ENCODE results near the gene GMPPA.

DNA sequence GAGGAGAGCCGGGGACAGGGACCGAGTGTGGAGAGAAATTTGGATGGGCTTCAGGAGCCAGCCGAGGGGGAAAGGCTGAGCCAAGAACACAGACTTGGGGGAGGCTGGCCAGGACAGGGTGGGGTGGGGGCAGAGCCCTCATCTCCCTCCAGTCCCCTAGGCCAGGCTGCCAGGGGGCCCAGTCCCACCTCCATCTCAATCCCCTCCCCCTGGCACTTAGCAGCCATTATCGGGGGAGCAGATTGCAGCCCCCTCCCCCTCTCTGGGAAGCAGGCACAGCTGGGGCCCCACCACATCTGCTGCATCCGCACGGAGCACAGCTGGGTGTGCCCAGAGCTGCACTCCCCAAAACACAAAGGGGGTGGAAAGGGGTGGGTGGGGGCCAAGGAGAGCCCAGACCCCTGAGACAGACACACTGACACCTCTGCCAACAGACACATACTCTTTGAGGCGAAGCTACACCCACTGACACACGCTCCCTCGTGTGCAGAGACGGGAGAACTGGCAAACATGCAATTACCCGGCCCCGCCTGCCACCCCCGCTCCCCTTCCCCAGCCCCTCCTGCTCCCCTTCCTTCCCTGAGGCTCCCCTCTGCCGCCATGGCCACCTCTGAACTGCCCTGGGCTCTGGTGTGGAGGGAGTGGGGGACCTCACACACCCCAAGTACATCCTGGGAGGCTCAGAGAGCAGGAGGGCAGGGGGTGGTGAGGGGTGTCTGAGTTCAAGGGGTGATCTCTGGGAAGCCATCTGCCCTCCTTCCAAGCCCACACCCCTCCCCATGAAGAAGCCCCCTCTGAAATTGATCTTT, 10.5 kb downstream of the GMPPA start:
- TF ChIP-seq, protein P1, sequence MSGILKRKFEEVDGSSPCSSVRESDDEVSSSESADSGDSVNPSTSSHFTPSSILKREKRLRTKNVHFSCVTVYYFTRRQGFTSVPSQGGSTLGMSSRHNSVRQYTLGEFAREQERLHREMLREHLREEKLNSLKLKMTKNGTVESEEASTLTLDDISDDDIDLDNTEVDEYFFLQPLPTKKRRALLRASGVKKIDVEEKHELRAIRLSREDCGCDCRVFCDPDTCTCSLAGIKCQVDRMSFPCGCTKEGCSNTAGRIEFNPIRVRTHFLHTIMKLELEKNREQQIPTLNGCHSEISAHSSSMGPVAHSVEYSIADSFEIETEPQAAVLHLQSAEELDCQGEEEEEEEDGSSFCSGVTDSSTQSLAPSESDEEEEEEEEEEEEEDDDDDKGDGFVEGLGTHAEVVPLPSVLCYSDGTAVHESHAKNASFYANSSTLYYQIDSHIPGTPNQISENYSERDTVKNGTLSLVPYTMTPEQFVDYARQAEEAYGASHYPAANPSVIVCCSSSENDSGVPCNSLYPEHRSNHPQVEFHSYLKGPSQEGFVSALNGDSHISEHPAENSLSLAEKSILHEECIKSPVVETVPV (CRISPR knock-in tag; IDR thresholded peaks at IDR 0.05): no peak
- TF ChIP-seq ZFP3 (CRISPR knock-in tag; IDR thresholded peaks at IDR 0.05) (no peak), TCF4 (CRISPR knock-in tag; IDR thresholded peaks at IDR 0.05; ENCODE audit: borderline replicate concordance) (no peak), BACH2 (CRISPR knock-in tag; IDR thresholded peaks at IDR 0.05; ENCODE audit: borderline replicate concordance) (no peak), ZFP30 (CRISPR knock-in tag; IDR thresholded peaks at IDR 0.05) (no peak), TOX (CRISPR knock-in tag; IDR thresholded peaks at IDR 0.05; ENCODE audit: borderline replicate concordance) (no peak), ZNF8 (CRISPR knock-in tag; IDR thresholded peaks at IDR 0.05) (no peak), ARNTL (CRISPR knock-in tag; IDR thresholded peaks at IDR 0.05; ENCODE audit: borderline replicate concordance, low read depth) (no peak), RARB (CRISPR knock-in tag; IDR thresholded peaks at IDR 0.05) (no peak)
- TF ChIP-seq, protein P2, sequence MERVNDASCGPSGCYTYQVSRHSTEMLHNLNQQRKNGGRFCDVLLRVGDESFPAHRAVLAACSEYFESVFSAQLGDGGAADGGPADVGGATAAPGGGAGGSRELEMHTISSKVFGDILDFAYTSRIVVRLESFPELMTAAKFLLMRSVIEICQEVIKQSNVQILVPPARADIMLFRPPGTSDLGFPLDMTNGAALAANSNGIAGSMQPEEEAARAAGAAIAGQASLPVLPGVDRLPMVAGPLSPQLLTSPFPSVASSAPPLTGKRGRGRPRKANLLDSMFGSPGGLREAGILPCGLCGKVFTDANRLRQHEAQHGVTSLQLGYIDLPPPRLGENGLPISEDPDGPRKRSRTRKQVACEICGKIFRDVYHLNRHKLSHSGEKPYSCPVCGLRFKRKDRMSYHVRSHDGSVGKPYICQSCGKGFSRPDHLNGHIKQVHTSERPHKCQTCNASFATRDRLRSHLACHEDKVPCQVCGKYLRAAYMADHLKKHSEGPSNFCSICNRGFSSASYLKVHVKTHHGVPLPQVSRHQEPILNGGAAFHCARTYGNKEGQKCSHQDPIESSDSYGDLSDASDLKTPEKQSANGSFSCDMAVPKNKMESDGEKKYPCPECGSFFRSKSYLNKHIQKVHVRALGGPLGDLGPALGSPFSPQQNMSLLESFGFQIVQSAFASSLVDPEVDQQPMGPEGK (CRISPR knock-in tag; IDR thresholded peaks at IDR 0.05; ENCODE audit: borderline replicate concordance): no peak
- TF ChIP-seq, protein P3, sequence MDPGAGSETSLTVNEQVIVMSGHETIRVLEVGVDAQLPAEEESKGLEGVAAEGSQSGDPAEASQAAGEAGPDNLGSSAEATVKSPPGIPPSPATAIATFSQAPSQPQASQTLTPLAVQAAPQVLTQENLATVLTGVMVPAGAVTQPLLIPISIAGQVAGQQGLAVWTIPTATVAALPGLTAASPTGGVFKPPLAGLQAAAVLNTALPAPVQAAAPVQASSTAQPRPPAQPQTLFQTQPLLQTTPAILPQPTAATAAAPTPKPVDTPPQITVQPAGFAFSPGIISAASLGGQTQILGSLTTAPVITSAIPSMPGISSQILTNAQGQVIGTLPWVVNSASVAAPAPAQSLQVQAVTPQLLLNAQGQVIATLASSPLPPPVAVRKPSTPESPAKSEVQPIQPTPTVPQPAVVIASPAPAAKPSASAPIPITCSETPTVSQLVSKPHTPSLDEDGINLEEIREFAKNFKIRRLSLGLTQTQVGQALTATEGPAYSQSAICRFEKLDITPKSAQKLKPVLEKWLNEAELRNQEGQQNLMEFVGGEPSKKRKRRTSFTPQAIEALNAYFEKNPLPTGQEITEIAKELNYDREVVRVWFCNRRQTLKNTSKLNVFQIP (CRISPR knock-in tag; IDR thresholded peaks at IDR 0.05; ENCODE audit: borderline replicate concordance, low read depth): no peak
- TF ChIP-seq, protein P4, sequence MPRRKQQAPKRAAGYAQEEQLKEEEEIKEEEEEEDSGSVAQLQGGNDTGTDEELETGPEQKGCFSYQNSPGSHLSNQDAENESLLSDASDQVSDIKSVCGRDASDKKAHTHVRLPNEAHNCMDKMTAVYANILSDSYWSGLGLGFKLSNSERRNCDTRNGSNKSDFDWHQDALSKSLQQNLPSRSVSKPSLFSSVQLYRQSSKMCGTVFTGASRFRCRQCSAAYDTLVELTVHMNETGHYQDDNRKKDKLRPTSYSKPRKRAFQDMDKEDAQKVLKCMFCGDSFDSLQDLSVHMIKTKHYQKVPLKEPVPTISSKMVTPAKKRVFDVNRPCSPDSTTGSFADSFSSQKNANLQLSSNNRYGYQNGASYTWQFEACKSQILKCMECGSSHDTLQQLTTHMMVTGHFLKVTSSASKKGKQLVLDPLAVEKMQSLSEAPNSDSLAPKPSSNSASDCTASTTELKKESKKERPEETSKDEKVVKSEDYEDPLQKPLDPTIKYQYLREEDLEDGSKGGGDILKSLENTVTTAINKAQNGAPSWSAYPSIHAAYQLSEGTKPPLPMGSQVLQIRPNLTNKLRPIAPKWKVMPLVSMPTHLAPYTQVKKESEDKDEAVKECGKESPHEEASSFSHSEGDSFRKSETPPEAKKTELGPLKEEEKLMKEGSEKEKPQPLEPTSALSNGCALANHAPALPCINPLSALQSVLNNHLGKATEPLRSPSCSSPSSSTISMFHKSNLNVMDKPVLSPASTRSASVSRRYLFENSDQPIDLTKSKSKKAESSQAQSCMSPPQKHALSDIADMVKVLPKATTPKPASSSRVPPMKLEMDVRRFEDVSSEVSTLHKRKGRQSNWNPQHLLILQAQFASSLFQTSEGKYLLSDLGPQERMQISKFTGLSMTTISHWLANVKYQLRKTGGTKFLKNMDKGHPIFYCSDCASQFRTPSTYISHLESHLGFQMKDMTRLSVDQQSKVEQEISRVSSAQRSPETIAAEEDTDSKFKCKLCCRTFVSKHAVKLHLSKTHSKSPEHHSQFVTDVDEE (CRISPR knock-in tag; IDR thresholded peaks at IDR 0.05): no peak
